B cell (primary cell): ENCODE data around the gene PRKN. TPM values are rescaled to one million over a fixed set of nuclear protein-coding genes. Genes with fewer than 3 reads are reported as not detected.

Experiments used
- ATAC-seq: fragments of 200-7000 bp; cut with Tn5 transposase; one replicate; pipeline ENCODE4 v1.10.0; 2021; ENCODE audit warnings: low read depth, mild to moderate bottlenecking, moderate number of reproducible peaks, moderate library complexity
- CTCF ChIA-PET: fragments of 350-600 bp; sonication (Branson Sonifier 250); formaldehyde crosslinking; loops from one replicate; lab custom pipeline; 2021; ENCODE audit warnings: antibody characterized with exemption, inconsistent platforms; lab: Charles Lee
- POLR2A ChIA-PET: fragments of 350-600 bp; sonication (Branson Sonifier 250); formaldehyde crosslinking; loops from one replicate; lab custom pipeline; 2021; ENCODE audit warnings: antibody characterized with exemption; lab: Charles Lee
- DNase-seq: peaks from one replicate; pipeline ENCODE4 v3.0.0; 2013
- H2AFZ ChIP-seq: 2 replicates; pipeline ENCODE4 v1.6.1; 2012; ENCODE audit warnings: mild to moderate bottlenecking, low read depth, low read length; ENCODE audit not compliant: insufficient read depth, poor library complexity, severe bottlenecking
- H3K27ac ChIP-seq, 2 donors: 1 replicate in 1 of 2; 2 replicates in 1 of 2; pipeline ENCODE4 v1.5.1; 2012 to 2013; ENCODE audit warnings: low read length in 2 of 2, mild to moderate bottlenecking in 2 of 2, moderate library complexity in 1 of 2
- H3K27me3 ChIP-seq, 4 experiments: fragments of 200-600 bp in 1 of 4; sonication (generic) in 1 of 4; replicated peaks in 1 of 4; 1 replicate in 2 of 4; 2 replicates in 2 of 4; pipeline versions ENCODE4 v1.6.1 to v1.7.0; 2013 to 2016; ENCODE audit warnings: low read length in 3 of 4, mild to moderate bottlenecking in 2 of 4, mixed read lengths in 1 of 4, moderate library complexity in 1 of 4; ENCODE audit not compliant: insufficient read depth in 4 of 4, control insufficient read depth in 3 of 4; ENCODE audit errors: control extremely low read depth in 1 of 4
- H3K36me3 ChIP-seq, 2 experiments: replicated peaks in 1 of 2; 1 replicate in 1 of 2; 2 replicates in 1 of 2; pipeline versions ENCODE4 v1.6.1 to v1.7.1; 2013; ENCODE audit warnings: low read length in 1 of 2; ENCODE audit not compliant: insufficient read depth in 2 of 2, control insufficient read depth in 1 of 2; ENCODE audit errors: control extremely low read depth in 1 of 2, extremely low read depth in 1 of 2
- H3K4me1 ChIP-seq, 2 donors: fragments of 200-600 bp in 1 of 2; sonication (generic) in 1 of 2; 1 replicate in 1 of 2; 2 replicates in 1 of 2; pipeline versions ENCODE4 v1.5.1 to v1.6.1; 2013 to 2017; ENCODE audit warnings: low read length in 2 of 2; ENCODE audit not compliant: control insufficient read depth in 2 of 2, insufficient read depth in 2 of 2
- H3K4me2 ChIP-seq: replicated peaks from 2 replicates; pipeline ENCODE3; 2012; ENCODE audit warnings: mild to moderate bottlenecking, low read depth, low read length; ENCODE audit not compliant: poor library complexity, severe bottlenecking
- H3K4me3 ChIP-seq, 5 experiments: fragments of 200-600 bp in 1 of 5; sonication (generic) in 1 of 5; 1 replicate in 3 of 5; 2 replicates in 2 of 5; pipeline versions ENCODE4 v1.5.1 to v1.7.0; 2011 to 2016; ENCODE audit warnings: low read length in 4 of 5, mild to moderate bottlenecking in 4 of 5, low read depth in 2 of 5, control low read depth in 1 of 5, moderate library complexity in 1 of 5; ENCODE audit not compliant: insufficient read depth in 1 of 5; ENCODE audit errors: control extremely low read depth in 1 of 5, extremely low read depth in 1 of 5
- H3K79me2 ChIP-seq: fragments of 200-600 bp; sonication (generic); one replicate; pipeline ENCODE4 v1.6.0; 2016; ENCODE audit warnings: low read length; ENCODE audit not compliant: control insufficient read depth, insufficient read depth
- H3K9ac ChIP-seq: fragments of 200-600 bp; sonication (generic); 2 replicates; pipeline ENCODE4 v1.6.1; 2017; ENCODE audit warnings: mild to moderate bottlenecking, low read length, moderate library complexity
- H3K9me3 ChIP-seq, 3 donors: one replicate each; pipeline versions ENCODE4 v1.6.1 to v1.7.1; 2013; ENCODE audit warnings: low read length in 2 of 3; ENCODE audit not compliant: control insufficient read depth in 2 of 3, insufficient read depth in 1 of 3; ENCODE audit errors: control extremely low read depth in 1 of 3
- H4K20me1 ChIP-seq: 2 replicates; pipeline ENCODE4 v1.6.0; 2012; ENCODE audit warnings: mild to moderate bottlenecking, low read length; ENCODE audit not compliant: insufficient read depth, control insufficient read depth, poor library complexity, severe bottlenecking
- H3K27ac Mint-ChIP-seq: one replicate; pipeline ENCODE4 v1.8.0; 2021; ENCODE audit warnings: mixed read lengths
- H3K27me3 Mint-ChIP-seq: one replicate; pipeline ENCODE4 v1.8.0; 2021; ENCODE audit warnings: mixed read lengths
- H3K4me1 Mint-ChIP-seq: one replicate; pipeline ENCODE4 v1.8.0; 2021; ENCODE audit warnings: mixed read lengths
- H3K4me3 Mint-ChIP-seq: one replicate; pipeline ENCODE4 v1.8.0; 2021; ENCODE audit warnings: mixed read lengths
- H3K9me3 Mint-ChIP-seq: one replicate; pipeline ENCODE4 v1.8.0; 2022; ENCODE audit warnings: mixed read lengths; ENCODE audit not compliant: insufficient read depth
- CTCF ChIP-seq: fragments of 200-600 bp; IDR thresholded peaks from one replicate; pipeline ENCODE4 v1.8.0; 2022; ENCODE audit warnings: antibody characterized with exemption, mild to moderate bottlenecking
- EZH2 ChIP-seq: IDR thresholded peaks from 2 replicates; pipeline ENCODE4 v1.6.1; 2012; ENCODE audit warnings: borderline replicate concordance, low read depth, mild to moderate bottlenecking, moderate library complexity, low read length; ENCODE audit not compliant: insufficient read depth, poor library complexity, severe bottlenecking
- WGBS: methylation state at CpG from one replicate; pipeline ENCODE4 v1.1.5; 2013; ENCODE audit warnings: missing lambda C conversion rate; ENCODE audit not compliant: insufficient coverage; 5-methylcytosine and 5-hydroxymethylcytosine counted together
- intact Hi-C: fragments of 100-400 bp; cut with micrococcal nuclease; formaldehyde crosslinking; loops from one replicate; pipeline ENCODE4 v1.10.0; 2022
- polyA plus RNA-seq: library from polyadenylated mRNA; depleted of rRNA; stranded (reverse); fragments of >200 nt; gene quantifications from 2 replicates; pipeline ENCODE4 v1.2.3, GENCODE V29; 2012
- total RNA-seq, 2 donors: library from RNA; stranded (reverse); fragments of 120-200 nt in 1 of 2; gene quantifications; 1 replicate in 1 of 2; 2 replicates in 1 of 2; pipeline versions ENCODE4 v1.2.3 to v1.2.4, GENCODE V29; 2013 to 2022

Gene PRKN
- total and polyA plus RNA-seq, 2 donors (not counting 1 experiment from before 2014, with no cell fraction given), result 1.6 to 6.2 TPM

GRCh38 chr6:161534264-161534873, 1193.2 kb downstream of the PRKN start:
- no peaks in the 10 kb centered on the region for H4K20me1 ChIP-seq
- no peak for DNase-seq
- H2AFZ ChIP-seq, result no peak overlapping the region
- H3K36me3 ChIP-seq, result no peaks in the 10 kb centered on the region
- H3K9me3 ChIP-seq, result no peaks in the 10 kb centered on the region
- no peak overlapping the region for H3K9ac ChIP-seq
- no peak for ATAC-seq
- ChIA-PET POLR2A (no interaction called here), CTCF (no interaction called here)
- H3K27ac ChIP-seq, result no peak overlapping the region
- no peaks in the 10 kb centered on the region for H3K4me1 ChIP-seq
- no peaks in the 10 kb centered on the region for H3K79me2 ChIP-seq
- Mint-ChIP-seq H3K4me1 (no peaks in the 10 kb centered on the region), H3K27me3 (no peaks in the 10 kb centered on the region), H3K27ac (no peak overlapping the region), H3K4me3 (no peak overlapping the region), H3K9me3 (peaks cover 5% of the 10 kb centered on the region)
- TF ChIP-seq EZH2 (no peak), CTCF (no peak)
- H3K4me2 ChIP-seq, result no peak overlapping the region
- intact Hi-C loops, result no loop called here
- no peaks in the 10 kb centered on the region for H3K27me3 ChIP-seq
- WGBS, result 91% methylated on average over 13 of the region's 13 CpGs
- H3K4me3 ChIP-seq, result no peak overlapping the region

- intact Hi-C loops, result no loop called here
- H3K9me3 ChIP-seq, result no peaks in the 10 kb centered on the region
- Mint-ChIP-seq H3K4me3 (no peak overlapping the region), H3K4me1 (no peaks in the 10 kb centered on the region), H3K27me3 (no peaks in the 10 kb centered on the region), H3K9me3 (peaks cover 5% of the 10 kb centered on the region), H3K27ac (no peak overlapping the region)
- no peak for DNase-seq
- H3K79me2 ChIP-seq, result no peaks in the 10 kb centered on the region
- H3K4me1 ChIP-seq, result no peaks in the 10 kb centered on the region
- H3K27ac ChIP-seq, result no peak overlapping the region
- no peaks in the 10 kb centered on the region for H4K20me1 ChIP-seq
- WGBS, result 63% methylated on average over 4 of the region's 9 CpGs
- H3K4me3 ChIP-seq, result no peak overlapping the region
- no peaks in the 10 kb centered on the region for H3K36me3 ChIP-seq
- no peaks in the 10 kb centered on the region for H3K27me3 ChIP-seq
- no peak overlapping the region for H2AFZ ChIP-seq
- no peak for TF ChIP-seq EZH2
- TF ChIP-seq CTCF, result no peak
- ChIA-PET CTCF (no interaction called here), POLR2A (no interaction called here)
- ATAC-seq, result no peak
- no peak overlapping the region for H3K9ac ChIP-seq
- no peak overlapping the region for H3K4me2 ChIP-seq
Observed at GRCh38 chr6:161533266-161533665, 1194.3 kb downstream of the PRKN start.
